HepG2 (cell line): ENCODE results near the gene PLEKHA8. TPM values are rescaled to one million over a fixed set of nuclear protein-coding genes. Genes with fewer than 3 reads are reported as not detected.

Experiments
- ATAC-seq: fragments of 200-7000 bp; cut with Tn5 transposase; 3 replicates; pipeline ENCODE4 v1.9.1; 2020; ENCODE audit warnings: mild to moderate bottlenecking, moderate library complexity
- BruUV-seq: library from RNA; stranded (reverse); fragments of 400-500 nt; replicated peaks from 2 replicates; lab custom pipeline; 2021; lab: Mats Ljungman, UMichigan
- CTCF ChIA-PET: fragments of 300-600 bp; formaldehyde crosslinking; extraction: SDS; loops from one replicate; lab custom pipeline; 2021; ENCODE audit warnings: low total read pairs, inconsistent platforms, low intra/inter-chr PET ratio; lab: Yijun Ruan, JAX
- POLR2A ChIA-PET: fragments of 350-600 bp; sonication (Branson Sonifier 250); formaldehyde crosslinking; loops from one replicate; lab custom pipeline; 2020; ENCODE audit warnings: antibody characterized with exemption, inconsistent platforms; lab: Yijun Ruan, JAX
- DNase-seq: peaks from one replicate; pipeline ENCODE4 v3.0.0-alpha.2; 2015; ENCODE audit warnings: low spot score
- FAIRE-seq: peaks from 3 replicates; lab custom pipeline; 2011; peaks lifted over from hg19 to GRCh38; lab: Jason Lieb, UNC
- H2AFZ ChIP-seq: one replicate; pipeline ENCODE4 v1.6.1; 2011; ENCODE audit warnings: low read length, inconsistent platforms
- H3K27ac ChIP-seq: fragments of 300-600 bp; 3 replicates; pipeline ENCODE4 v1.8.0; 2011; ENCODE audit warnings: mixed run types, mild to moderate bottlenecking, mixed read lengths, low read length, inconsistent platforms; ENCODE audit not compliant: insufficient read depth; ENCODE audit errors: extremely low read length
- H3K27me3 ChIP-seq, 2 experiments: fragments of 200-600 bp in 1 of 2; 2 replicates in 1 of 2; 3 replicates in 1 of 2; pipeline versions ENCODE4 v1.6.0 to v1.8.0; 2011; ENCODE audit warnings: low read length in 2 of 2, mild to moderate bottlenecking in 2 of 2, moderate library complexity in 2 of 2, inconsistent platforms in 1 of 2; ENCODE audit not compliant: insufficient read depth in 2 of 2, control insufficient read depth in 1 of 2
- H3K36me3 ChIP-seq, 2 experiments: fragments of 200-600 bp in 1 of 2; replicated peaks in 1 of 2; 2 replicates in 1 of 2; 3 replicates in 1 of 2; pipeline versions ENCODE4 v1.5.1 to v1.8.0; 2011; ENCODE audit warnings: low read length in 2 of 2, inconsistent platforms in 1 of 2; ENCODE audit not compliant: insufficient read depth in 2 of 2, control insufficient read depth in 1 of 2
- H3K4me1 ChIP-seq: 2 replicates; pipeline ENCODE4 v1.5.1; 2012; ENCODE audit warnings: low read length, inconsistent platforms; ENCODE audit not compliant: insufficient read depth
- H3K4me2 ChIP-seq: 2 replicates; pipeline ENCODE4 v1.6.0; 2011; ENCODE audit warnings: low read depth, low read length, inconsistent platforms
- H3K4me3 ChIP-seq, 3 experiments: fragments of 200-600 bp in 1 of 3; sonication (generic), shearing (Covaris generic) in 1 of 3; replicated peaks in 1 of 3; 2 replicates each; pipeline ENCODE4 v1.5.1; 2011 to 2016; ENCODE audit warnings: low read length in 3 of 3, inconsistent platforms in 2 of 3, low read depth in 2 of 3, mild to moderate bottlenecking in 2 of 3, control low read depth in 1 of 3, mixed read lengths in 1 of 3; ENCODE audit not compliant: insufficient read depth in 1 of 3
- H3K79me2 ChIP-seq: one replicate; pipeline ENCODE4 v1.6.1; 2011; ENCODE audit warnings: low read length, inconsistent platforms; ENCODE audit not compliant: insufficient read depth
- H3K9ac ChIP-seq: 2 replicates; pipeline ENCODE4 v1.6.0; 2011; ENCODE audit warnings: mild to moderate bottlenecking, low read depth, low read length, inconsistent platforms; ENCODE audit not compliant: insufficient read depth
- H3K9me3 ChIP-seq: 2 replicates; pipeline ENCODE4 v1.5.1; 2012; ENCODE audit warnings: mild to moderate bottlenecking, low read length
- H4K20me1 ChIP-seq: 2 replicates; pipeline ENCODE4 v1.6.0; 2011; ENCODE audit warnings: inconsistent platforms, mild to moderate bottlenecking, low read length, moderate library complexity; ENCODE audit not compliant: insufficient read depth
- KDM5B ChIP-seq: sonication (generic); formaldehyde crosslinking; IDR thresholded peaks from 2 replicates; pipeline ENCODE4 v1.4.0; 2020; ENCODE audit warnings: missing genetic modification reagents, mild to moderate bottlenecking, borderline replicate concordance
- MBNL3 ChIP-seq: fragments of 250-450 bp; sonication (Bioruptor Pico); conservative IDR thresholded peaks from 2 replicates; pipeline ENCODE4 v1.8.0; 2022; ENCODE audit warnings: mild to moderate bottlenecking, inconsistent platforms
- ZNF143 ChIP-seq: sonication (generic); formaldehyde crosslinking; IDR thresholded peaks from 2 replicates; pipeline ENCODE4 v1.4.0; 2020; ENCODE audit warnings: missing genetic modification reagents
- ZNF275 ChIP-seq: sonication (generic); formaldehyde crosslinking; IDR thresholded peaks from 2 replicates; pipeline ENCODE4 v1.8.0; 2022; ENCODE audit warnings: missing genetic modification reagents, mild to moderate bottlenecking, inconsistent platforms, borderline replicate concordance
- ZNF616 ChIP-seq: sonication (generic); formaldehyde crosslinking; IDR thresholded peaks from 2 replicates; pipeline ENCODE4 v1.5.0; 2020; ENCODE audit warnings: low read depth, mild to moderate bottlenecking, missing genetic modification reagents
- WGBS: methylation state at CpG from one replicate; pipeline ENCODE4 v1.1.6; 2017; ENCODE audit warnings: low lambda C conversion rate; 5-methylcytosine and 5-hydroxymethylcytosine counted together
- in situ Hi-C: cut with HindIII; loops from 2 replicates; pipeline ENCODE4 v1.10.0; 2017; ENCODE audit warnings: low pct_unique_long_range_greater_than_20kb; ENCODE audit not compliant: extremely low pct_ligation_motif_present
- intact Hi-C: fragments of 100-400 bp; cut with micrococcal nuclease; formaldehyde crosslinking; loops from one replicate; pipeline ENCODE4 v1.10.0; 2022; ENCODE audit not compliant: unreplicated experiment
- polyA plus RNA-seq, 8 experiments: library from polyadenylated mRNA; depleted of rRNA in 3 of 8; stranded (reverse) in 7 of 8; unstranded in 1 of 8; fragments of >200 nt; fragmentation: Illumina TruSeq in 4 of 8; extraction: Trizol in 4 of 8; gene quantifications; 2 replicates each; pipeline versions ENCODE4 v1.2.1 to v1.2.3, GENCODE V29; 2011 to 2016; ENCODE audit warnings: low read depth in 4 of 8, missing spikeins in 1 of 8, mixed read lengths in 1 of 8; ENCODE audit not compliant: insufficient read depth in 1 of 8
- total RNA-seq, 5 experiments: library from RNA; depleted of rRNA; stranded (reverse); fragments of >200 nt; fragmentation: Illumina TruSeq; extraction: Trizol; gene quantifications; 2 replicates each; pipeline ENCODE4 v1.2.3, GENCODE V29; 2016; ENCODE audit warnings: low read depth in 1 of 5

Gene PLEKHA8
- total and polyA plus RNA-seq, 2 of the 13 experiments (the other 11 are each of a cell fraction or from before 2014, with no cell fraction given), result 12.5 to 26.4 TPM

GRCh38 chr7:29991937-29992336 lies 36.3 kb upstream of the PLEKHA8 start:
- intact Hi-C loops (no loop called here), in situ Hi-C loops (no loop called here)
- TF ChIP-seq ZNF143 (CRISPR knock-in tag) (no peak), KDM5B (CRISPR knock-in tag) (no peak), ZNF616 (CRISPR knock-in tag) (no peak)
- DNase-seq (no peak), ATAC-seq (no peak), FAIRE-seq (no peak)
- H3K9me3 ChIP-seq, result peaks cover 7% of the 10 kb centered on the region
- no peaks in the 10 kb centered on the region for H3K36me3 ChIP-seq
- WGBS, result 88% methylated on average over 3 of the region's 5 CpGs
- no peak overlapping the region for H3K4me3 ChIP-seq
- no peak overlapping the region for H3K4me2 ChIP-seq
- POLR2A ChIA-PET, result interaction anchor here (1.2 kb wide), 1 partner anchor 36 kb away, joined by 5 read pairs; the partner anchor contains the start of gene PLEKHA8
- no peak overlapping the region for H3K9ac ChIP-seq
- CTCF ChIA-PET, result no interaction called here
- H3K27me3 ChIP-seq, result no peaks in the 10 kb centered on the region
- H3K27ac ChIP-seq, result no peak overlapping the region
- peaks cover 26% of the 10 kb centered on the region for H3K79me2 ChIP-seq
- H2AFZ ChIP-seq, result no peak overlapping the region
- H3K4me1 ChIP-seq, result peaks cover 27% of the 10 kb centered on the region
- BruUV-seq, result no TSS peak
- no peaks in the 10 kb centered on the region for H4K20me1 ChIP-seq

DNA sequence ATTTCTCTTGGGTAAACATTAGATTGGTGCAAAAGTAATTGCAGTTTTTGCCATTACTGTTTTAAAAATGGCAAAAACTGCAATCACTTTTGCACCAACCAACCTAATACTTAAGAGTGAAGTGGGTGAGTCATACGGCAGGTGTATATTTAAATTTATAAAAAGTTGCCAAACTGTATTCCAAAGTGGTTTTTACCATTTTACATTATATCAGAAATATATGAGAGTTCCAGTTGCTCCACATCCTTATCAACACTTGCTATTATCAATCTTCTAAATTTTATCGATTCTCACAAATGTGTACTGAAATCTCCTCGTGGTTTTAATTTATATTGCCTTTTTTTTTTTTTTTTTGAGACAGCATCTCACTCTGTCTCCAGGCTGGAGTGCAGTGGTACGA lies 35.1 kb upstream of the PLEKHA8 start:
- in situ Hi-C loops (no loop called here), intact Hi-C loops (no loop called here)
- BruUV-seq, result no TSS peak
- FAIRE-seq (no peak), DNase-seq (no peak), ATAC-seq (no peak)
- no peaks in the 10 kb centered on the region for H4K20me1 ChIP-seq
- no peaks in the 10 kb centered on the region for H3K27me3 ChIP-seq
- no peak overlapping the region for H3K4me3 ChIP-seq
- H3K36me3 ChIP-seq, result no peaks in the 10 kb centered on the region
- TF ChIP-seq MBNL3 (CRISPR knock-in tag) (no peak), ZNF275 (CRISPR knock-in tag) (no peak)
- peaks cover 17% of the 10 kb centered on the region for H3K4me1 ChIP-seq
- ChIA-PET POLR2A (no interaction called here), CTCF (no interaction called here)
- peaks cover 14% of the 10 kb centered on the region for H3K79me2 ChIP-seq
- no peak overlapping the region for H3K4me2 ChIP-seq
- H3K9me3 ChIP-seq, result peaks cover 7% of the 10 kb centered on the region
- H3K9ac ChIP-seq, result no peak overlapping the region
- 57% methylated on average over 4 of the region's 4 CpGs for WGBS
- no peak overlapping the region for H2AFZ ChIP-seq
- no peak overlapping the region for H3K27ac ChIP-seq
